Tibial artery (tissue), 4 donors: ENCODE data around the gene PRPSAP2.
"Not testable (repeated sequence)": the region's sequence is repeated elsewhere in the genome, so short reads cannot be mapped to it uniquely, and the experiment has no call there.

Source experiments
- DNase-seq, 2 donors: peaks; one replicate each; pipeline ENCODE4 v3.0.0-alpha.2; 2019
- H3K27ac ChIP-seq, 2 donors: fragments of 200-600 bp; sonication (generic) in 1 of 2; 1 replicate in 1 of 2; 2 replicates in 1 of 2; pipeline ENCODE4 v1.5.1; 2018 to 2019; ENCODE audit warnings: mild to moderate bottlenecking in 1 of 2
- H3K27me3 ChIP-seq, 2 donors: fragments of 200-600 bp; sonication (generic) in 1 of 2; one replicate each; pipeline versions ENCODE4 v1.5.1 to v1.6.0; 2016 to 2019
- H3K36me3 ChIP-seq, 3 donors: fragments of 200-600 bp; sonication (generic) in 2 of 3; one replicate each; pipeline ENCODE4 v1.5.1; 2016 to 2019; ENCODE audit warnings: mild to moderate bottlenecking in 2 of 3
- H3K4me1 ChIP-seq, 4 donors: fragments of 200-600 bp; sonication (generic) in 2 of 4; 1 replicate in 3 of 4; 2 replicates in 1 of 4; pipeline ENCODE4 v1.5.1; 2016 to 2019
- H3K4me3 ChIP-seq, 2 donors: fragments of 200-600 bp; sonication (generic) in 1 of 2; 1 replicate in 1 of 2; 2 replicates in 1 of 2; pipeline ENCODE4 v1.5.1; 2018 to 2019; ENCODE audit warnings: mild to moderate bottlenecking in 2 of 2
- H3K9me3 ChIP-seq, 3 donors: fragments of 200-600 bp; sonication (generic) in 1 of 3; one replicate each; pipeline ENCODE4 v1.5.1; 2016 to 2019
- intact Hi-C: fragments of 100-400 bp; cut with DNase I; formaldehyde crosslinking; loops from one replicate; pipeline ENCODE4 v1.15.0; 2023; ENCODE audit warnings: low total_unique reads
- TF ChIP-seq, protein P1 (sequence below), 2 experiments: fragments of 200-600 bp in 1 of 2; fragments of 450-650 bp in 1 of 2; IDR thresholded peaks; one replicate each; pipeline ENCODE4 v1.5.1; 2017 to 2019; ENCODE audit warnings: antibody characterized with exemption in 2 of 2, mild to moderate bottlenecking in 1 of 2, moderate library complexity in 1 of 2

The PRPSAP2 gene

DNA sequence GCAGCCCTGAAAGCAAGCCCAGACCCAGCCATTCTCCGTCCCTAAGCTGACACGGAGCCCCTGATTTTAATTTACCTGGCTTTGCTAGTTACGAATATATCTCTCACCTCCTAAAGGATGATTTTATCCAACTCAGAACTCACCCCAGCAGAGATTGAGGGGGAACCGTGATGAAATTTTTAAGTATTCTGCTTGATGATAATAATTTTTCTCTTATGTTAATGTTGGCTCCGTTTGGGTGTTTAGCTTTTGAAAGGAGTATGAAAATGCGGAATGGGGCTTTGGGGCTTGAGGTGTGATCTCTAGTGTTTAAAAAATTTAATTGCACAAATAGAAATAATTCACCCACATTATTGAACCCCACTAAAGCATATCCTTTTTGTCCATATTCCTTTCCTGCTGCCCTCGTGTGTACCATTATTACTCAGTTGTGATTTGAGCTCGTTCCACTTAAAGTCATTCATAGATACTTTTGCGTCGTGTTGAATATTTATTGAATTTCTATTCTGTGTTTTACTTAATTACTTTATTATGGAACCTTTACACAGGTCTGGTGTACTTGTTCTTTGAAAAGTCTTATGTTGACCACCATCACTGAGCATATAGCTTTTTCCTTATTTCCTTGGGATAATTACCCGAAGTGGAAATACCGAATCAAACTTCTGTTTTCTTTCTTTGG is 775 bp downstream of the PRPSAP2 start:
- Histone ChIP-seq H3K27ac (peak overlapping the region; percentile 89 to 99), H3K27me3 (no peaks in the 10 kb centered on the region), H3K4me1 (peaks cover 0 to 22% (median 11%) of the 10 kb centered on the region in 4 donors), H3K4me3 (peak overlapping the region; percentile 65 to 100), H3K9me3 (no peaks in the 10 kb centered on the region), H3K36me3 (no peaks in the 10 kb centered on the region)
- TF ChIP-seq, protein P1, sequence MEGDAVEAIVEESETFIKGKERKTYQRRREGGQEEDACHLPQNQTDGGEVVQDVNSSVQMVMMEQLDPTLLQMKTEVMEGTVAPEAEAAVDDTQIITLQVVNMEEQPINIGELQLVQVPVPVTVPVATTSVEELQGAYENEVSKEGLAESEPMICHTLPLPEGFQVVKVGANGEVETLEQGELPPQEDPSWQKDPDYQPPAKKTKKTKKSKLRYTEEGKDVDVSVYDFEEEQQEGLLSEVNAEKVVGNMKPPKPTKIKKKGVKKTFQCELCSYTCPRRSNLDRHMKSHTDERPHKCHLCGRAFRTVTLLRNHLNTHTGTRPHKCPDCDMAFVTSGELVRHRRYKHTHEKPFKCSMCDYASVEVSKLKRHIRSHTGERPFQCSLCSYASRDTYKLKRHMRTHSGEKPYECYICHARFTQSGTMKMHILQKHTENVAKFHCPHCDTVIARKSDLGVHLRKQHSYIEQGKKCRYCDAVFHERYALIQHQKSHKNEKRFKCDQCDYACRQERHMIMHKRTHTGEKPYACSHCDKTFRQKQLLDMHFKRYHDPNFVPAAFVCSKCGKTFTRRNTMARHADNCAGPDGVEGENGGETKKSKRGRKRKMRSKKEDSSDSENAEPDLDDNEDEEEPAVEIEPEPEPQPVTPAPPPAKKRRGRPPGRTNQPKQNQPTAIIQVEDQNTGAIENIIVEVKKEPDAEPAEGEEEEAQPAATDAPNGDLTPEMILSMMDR (IDR thresholded peaks at IDR 0.05), result no peak
- no peak for DNase-seq
- intact Hi-C loops, result no loop called here

DNA sequence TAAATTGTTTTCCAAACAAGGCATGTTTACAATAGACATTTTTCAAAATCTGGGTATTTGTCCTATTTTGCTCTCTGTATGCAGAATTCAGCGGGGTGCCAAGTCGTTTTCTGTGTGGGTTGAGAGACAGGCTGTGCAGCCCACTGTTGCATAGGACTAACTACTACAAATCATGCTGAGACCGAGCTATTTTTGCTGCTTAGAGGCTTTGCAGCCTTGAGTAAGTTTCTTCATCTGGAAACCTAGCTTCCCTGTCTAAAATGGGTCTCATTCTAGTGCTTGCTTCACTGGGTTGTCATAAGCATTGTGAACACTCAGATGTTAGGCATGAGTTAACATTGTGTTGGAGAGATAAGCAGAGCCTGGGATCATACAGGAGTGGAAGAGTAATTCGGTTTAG is 1.3 kb downstream of the PRPSAP2 start:
- Histone ChIP-seq H3K4me3 (peak overlapping the region; percentile 65 to 100), H3K36me3 (no peaks in the 10 kb centered on the region), H3K4me1 (peaks cover 0 to 22% (median 11%) of the 10 kb centered on the region in 4 donors), H3K9me3 (no peaks in the 10 kb centered on the region), H3K27ac (peak overlapping the region in 1 of 2 donors; percentile 99), H3K27me3 (no peaks in the 10 kb centered on the region)
- TF ChIP-seq, protein P1 (IDR thresholded peaks at IDR 0.05), result no peak
- no peak for DNase-seq
- intact Hi-C loops, result no loop called here

DNA sequence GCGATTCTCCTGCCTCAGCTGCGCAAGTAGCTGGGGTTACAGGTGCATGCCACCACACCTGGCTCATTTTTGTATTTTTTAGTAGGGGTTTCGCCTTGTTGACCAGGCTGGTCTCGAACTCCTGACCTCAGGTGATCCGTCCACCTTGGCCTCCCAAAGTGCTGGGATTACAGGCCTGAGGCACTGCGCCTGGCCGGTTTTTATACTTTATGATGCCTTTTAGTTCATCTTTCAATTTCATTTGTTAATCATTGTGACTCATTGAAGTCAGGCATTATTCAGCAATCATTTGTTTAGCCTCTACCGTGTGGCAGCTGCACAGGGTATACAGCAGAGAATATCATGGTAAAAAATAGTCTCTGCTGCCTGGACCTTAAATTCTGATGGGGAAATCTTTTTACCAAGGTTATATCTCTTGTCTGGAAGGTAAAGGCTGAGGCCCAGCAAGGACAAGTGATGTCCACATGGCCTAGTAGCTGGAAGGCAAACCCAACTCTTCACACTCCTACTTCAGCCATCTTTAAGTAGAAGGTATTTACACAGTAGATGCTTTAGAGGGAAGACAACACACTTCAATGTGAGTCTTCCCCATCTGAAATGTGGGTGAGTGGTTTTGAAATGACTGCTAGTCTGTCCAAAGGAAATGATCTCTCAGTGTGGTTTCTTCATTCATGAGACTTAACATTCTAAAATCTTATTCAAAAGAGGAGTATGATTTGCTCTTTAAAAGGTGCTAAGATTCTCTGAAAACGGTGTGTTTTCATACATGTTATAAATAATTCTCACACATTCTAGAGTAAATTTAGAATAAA is 2.4 kb downstream of the PRPSAP2 start:
- no peak for DNase-seq
- no peaks in the 10 kb centered on the region for H3K9me3 ChIP-seq
- H3K4me3 ChIP-seq, result no peak overlapping the region
- H3K27me3 ChIP-seq, result no peaks in the 10 kb centered on the region
- TF ChIP-seq, protein P1 (IDR thresholded peaks at IDR 0.05), result no peak
- H3K36me3 ChIP-seq, result no peaks in the 10 kb centered on the region
- intact Hi-C loops, result no loop called here
- peaks cover 0 to 19% (median 8%) of the 10 kb centered on the region in 4 donors for H3K4me1 ChIP-seq
- no peak overlapping the region for H3K27ac ChIP-seq

DNA sequence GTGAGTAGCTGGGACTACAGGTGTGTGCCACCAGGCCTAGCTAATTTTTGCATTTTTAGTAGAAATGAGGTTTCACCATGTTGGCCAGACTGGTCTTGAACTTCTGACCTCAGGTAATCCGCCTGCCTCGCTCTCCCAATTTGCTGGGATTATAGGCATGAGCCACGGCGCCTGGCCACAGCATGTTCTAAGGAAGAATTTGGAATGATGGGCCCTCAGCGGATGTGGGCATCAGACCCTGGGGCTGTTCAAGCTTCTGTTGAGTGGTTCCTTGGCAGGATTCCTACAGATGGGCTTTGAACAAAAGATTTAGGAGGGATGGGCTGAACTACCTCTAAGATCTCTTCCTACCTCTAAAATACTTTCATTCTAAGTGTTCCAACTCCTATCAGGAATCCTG is 4.1 kb downstream of the PRPSAP2 start:
- no peak for DNase-seq
- H3K4me3 ChIP-seq, result no peak overlapping the region
- TF ChIP-seq, protein P1 (IDR thresholded peaks at IDR 0.05), result no peak
- intact Hi-C loops, result no loop called here
- no peak overlapping the region for H3K27ac ChIP-seq
- H3K9me3 ChIP-seq, result no peaks in the 10 kb centered on the region
- H3K27me3 ChIP-seq, result no peaks in the 10 kb centered on the region
- H3K4me1 ChIP-seq, result peaks cover 0 to 10% (median 4%) of the 10 kb centered on the region in 4 donors
- H3K36me3 ChIP-seq, result peaks cover 5 to 14% (median 12%) of the 10 kb centered on the region in 3 donors

DNA sequence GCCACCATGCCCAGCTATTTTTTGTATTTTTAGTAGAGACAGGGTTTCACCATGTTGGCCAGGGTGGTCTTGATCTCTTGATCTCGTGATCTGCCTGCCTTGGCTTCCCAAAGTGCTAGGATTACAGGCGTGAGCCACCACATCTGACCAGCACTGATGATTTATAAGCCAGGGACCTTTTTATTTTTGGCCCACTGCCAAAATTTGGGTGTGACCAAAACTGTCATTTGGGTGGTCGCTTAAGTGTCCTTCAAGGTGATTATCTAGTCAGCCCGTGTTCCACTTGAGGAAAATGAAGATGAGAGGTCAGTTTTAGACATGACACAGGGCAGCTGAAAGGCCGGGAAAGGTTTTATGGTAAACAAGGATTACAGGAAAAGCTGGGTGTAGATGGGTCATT is 7.1 kb downstream of the PRPSAP2 start:
- H3K27ac ChIP-seq, H3K9me3 ChIP-seq, H3K4me3 ChIP-seq, H3K27me3 ChIP-seq, H3K4me1 ChIP-seq, DNase-seq, intact Hi-C loops: not testable (repeated sequence)
- H3K36me3 ChIP-seq, result peaks cover 10 to 42% (median 31%) of the 10 kb centered on the region in 3 donors
